ENCODE results near the gene ROR2.

DNA sequence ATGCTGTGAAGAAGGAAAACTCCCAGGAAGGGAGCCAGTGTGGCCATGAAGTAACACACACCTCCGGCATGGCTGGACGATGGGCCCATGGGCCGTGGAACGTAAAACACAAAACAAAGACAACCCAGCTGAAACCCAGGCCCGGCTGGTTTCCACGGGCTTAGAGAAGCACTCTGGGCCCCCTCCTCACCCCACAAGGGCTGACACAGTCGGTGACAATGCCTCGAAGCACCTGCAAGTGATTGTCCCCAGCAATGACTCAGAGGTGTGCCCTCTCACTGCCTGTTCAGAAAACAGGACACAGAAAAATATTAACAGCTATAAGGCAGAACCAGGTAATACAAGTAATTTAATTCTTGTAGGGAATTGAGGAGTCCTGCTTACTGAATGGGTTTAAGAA lies 135.3 kb downstream of the ROR2 start:
- TF ChIP-seq CTCF (IDR thresholded peaks at IDR 0.05) (no peak), POLR2A (IDR thresholded peaks at IDR 0.05) (no peak)
